HG03439 (cell line): ENCODE measurements around the gene RTN4.
"Not testable (repeated sequence)": the region's sequence is repeated elsewhere in the genome, so short reads cannot be mapped to it uniquely, and the experiment has no call there.

Source experiments
- ATAC-seq: cut with Tn5 transposase; IDR thresholded peaks from one replicate; pipeline ENCODE4 v1.9.1; 2021; ENCODE audit warnings: mild to moderate bottlenecking, moderate library complexity; ENCODE audit not compliant: unreplicated experiment

RTN4 gene

DNA sequence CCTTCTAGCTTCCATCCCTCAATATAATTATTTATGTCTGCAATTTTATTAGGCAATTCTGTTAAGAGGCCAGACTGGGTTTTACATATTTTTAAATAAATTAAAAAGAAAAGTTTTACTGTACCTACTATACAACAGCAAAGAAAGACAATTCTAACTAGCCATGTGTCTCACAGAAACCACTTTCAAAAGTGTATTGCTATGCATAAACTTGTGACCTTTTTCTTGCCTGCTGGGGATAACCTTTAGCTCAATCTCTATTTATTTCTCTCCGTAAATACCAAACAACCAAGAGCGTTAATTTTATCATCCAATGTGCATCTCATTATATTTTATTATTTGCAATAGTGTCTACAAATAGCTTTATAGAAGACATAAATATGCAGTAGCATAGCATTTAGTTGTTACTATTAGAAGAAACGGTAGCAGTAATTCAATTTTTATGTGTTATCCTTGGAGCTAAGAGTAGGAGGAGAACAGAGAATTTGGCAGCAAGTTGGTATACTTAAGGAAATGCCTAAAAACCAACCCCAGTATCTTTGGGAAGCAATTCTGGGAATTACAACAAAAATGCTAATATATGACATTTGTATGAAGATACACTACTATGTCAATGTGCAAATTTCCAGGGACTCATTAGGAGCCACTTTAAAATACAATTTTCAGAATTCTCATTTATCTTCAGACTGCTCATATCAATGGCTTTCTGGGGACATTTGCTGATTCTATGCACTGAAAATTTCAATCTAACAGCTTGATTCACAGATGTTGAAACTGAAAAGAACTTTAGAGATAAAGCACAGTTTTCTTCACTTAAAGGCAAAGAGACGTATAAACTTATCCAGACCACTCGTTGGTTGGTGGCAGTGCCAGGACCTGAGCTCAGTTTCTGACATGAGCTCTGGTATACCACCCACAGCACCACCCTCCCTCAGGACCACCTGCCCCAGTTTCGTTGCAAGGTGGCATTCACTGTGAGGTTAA lies 23.0 kb upstream of the RTN4 start:
- ATAC-seq, result no peak

- no peak for ATAC-seq
Observed at GRCh38 chr2:55063713-55064323, 13.6 kb upstream of the RTN4 start.

DNA sequence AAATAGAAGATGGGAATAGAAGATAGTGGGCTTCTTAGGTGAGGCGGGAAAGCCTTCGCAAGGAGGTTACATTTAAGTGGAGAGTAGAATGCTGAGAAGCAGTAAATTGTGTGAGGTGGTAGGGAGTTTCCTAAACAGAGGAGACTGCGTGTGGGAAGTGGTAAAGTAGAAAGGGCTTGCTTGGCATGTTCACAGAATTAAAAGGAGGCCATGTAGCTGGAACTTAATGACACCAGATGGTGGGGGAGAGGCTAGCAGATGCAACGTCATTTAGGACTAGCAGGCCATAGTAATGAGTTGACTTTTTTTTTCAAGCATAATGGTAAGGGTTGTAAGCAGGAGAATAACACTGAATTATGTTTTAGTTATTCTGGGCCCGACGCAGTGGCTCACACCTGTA lies 13.0 kb upstream of the RTN4 start:
- no peak for ATAC-seq

DNA sequence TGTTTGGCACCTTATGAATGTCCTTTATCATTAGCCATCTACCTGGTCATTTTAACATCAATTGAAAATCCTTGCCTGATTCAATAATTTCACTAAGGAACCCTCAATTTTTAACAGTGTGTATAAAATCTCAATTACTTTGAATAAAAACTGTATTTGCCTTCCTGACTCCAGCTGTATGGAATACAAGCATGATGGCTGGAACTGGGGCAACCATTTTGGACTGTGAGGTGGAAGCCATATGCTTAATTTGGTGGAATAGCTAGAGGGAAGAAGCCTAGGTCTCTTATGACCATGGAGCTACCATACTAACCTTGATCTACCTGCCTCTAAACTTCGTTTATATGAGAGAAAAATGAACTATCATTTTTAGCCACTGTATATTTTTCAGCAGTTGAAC lies 12.5 kb upstream of the RTN4 start:
- ATAC-seq, result no peak

DNA sequence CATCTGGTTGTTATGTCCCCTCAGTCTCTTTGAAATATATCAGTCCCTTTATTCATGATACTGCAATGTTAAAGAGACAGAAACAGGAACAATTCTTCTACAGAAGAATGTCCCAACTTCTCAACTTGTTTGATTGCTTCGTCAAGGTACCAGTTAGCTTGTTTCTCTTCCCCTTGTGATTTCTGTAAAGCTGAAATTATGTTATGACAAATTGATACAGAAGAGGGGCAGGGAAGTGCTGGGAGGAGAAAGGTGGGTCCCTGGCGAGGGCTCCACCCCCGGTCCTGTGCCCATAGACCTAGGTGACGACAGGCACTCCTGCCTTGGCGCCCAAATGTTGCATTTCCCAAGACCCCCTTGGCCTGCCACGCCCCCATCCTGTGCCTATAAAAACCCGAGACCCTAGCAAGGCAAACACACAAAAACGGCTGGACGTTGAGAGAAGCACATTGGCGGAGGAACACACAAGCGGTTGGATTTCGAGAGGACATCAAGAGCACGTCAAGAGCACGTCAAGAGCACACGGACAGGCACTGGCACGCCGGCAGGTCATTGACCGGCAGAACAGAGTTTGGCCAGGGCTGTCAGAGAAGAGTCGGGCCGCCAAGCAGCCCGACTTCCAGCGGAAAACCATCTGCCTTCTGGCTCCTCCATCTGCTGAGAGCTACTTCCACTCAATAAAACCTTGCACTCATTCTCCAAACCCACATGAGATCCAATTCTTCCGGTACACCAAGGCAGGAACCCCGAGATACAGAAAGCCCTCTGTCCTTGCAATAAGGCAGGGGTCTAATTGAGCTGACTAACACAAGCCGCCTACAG lies 11.5 kb upstream of the RTN4 start:
- no peak for ATAC-seq

DNA sequence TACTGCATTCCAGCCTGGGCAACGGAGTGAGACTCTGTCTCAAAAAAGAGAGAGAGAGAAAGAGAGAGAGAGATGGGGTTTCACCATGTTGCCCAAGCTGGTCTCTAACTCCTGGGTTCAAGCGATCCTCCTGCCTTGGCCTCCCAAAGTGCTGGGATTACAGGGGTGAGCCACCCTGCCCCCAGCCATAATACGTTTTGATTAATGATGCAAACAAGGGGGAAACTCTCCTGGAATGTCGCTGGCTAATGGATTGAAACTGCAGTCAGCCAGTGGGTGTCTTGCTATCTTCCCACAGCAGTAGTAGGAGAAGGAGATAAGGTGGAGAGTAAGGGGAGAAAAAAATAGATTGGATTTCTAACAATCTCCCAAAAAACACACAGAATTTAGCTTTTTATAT lies 9.5 kb upstream of the RTN4 start:
- no peak for ATAC-seq

GRCh38 chr2:55057474-55057873 lies 7.2 kb upstream of the RTN4 start:
- no peak for ATAC-seq

DNA sequence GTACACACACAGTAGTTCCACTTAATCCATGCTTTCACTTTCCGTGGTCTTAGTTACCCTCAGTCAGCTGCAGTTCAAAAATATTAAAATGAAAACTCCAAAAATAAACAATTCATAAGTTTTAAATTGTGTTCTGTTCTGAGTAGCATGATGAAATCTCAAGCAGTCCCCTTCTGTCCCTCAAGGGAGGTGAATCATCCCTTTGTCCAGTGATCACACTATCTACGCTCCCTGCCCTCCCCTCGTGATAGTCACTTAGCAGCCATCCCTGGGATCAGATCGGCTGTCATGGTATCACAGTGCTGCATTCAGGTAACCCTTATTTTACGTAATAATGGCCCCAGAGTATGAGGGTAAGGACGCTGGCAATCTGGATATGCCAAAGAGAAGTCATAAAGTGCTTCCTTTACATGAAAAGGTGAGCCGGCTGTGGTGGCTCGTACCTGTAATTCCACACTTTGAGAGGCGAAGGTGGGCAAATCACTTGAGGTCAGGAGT lies 5.8 kb upstream of the RTN4 start:
- no peak for ATAC-seq

GRCh38 chr2:55054106-55054875 lies 4.0 kb upstream of the RTN4 start:
- ATAC-seq, result peak; percentile 26

DNA sequence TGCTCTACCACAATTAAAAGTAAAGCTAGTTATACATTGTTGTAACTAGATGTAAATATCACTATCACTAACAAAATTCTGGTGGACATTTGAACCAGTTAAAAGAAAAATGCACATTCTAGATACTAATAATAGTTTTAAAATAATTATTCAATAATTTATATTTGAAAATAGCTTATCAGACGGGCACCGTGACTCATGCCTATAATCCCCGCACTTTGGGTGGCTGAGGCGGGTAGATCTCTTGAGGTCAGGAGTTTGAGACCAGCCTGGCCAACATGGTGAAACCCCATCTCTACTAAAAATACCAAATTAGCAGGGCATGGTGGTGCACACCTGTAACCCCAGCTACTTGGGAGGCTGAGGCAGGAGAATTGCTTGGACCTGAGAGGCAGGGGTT lies 3.0 kb upstream of the RTN4 start:
- ATAC-seq, result not testable (repeated sequence)

DNA sequence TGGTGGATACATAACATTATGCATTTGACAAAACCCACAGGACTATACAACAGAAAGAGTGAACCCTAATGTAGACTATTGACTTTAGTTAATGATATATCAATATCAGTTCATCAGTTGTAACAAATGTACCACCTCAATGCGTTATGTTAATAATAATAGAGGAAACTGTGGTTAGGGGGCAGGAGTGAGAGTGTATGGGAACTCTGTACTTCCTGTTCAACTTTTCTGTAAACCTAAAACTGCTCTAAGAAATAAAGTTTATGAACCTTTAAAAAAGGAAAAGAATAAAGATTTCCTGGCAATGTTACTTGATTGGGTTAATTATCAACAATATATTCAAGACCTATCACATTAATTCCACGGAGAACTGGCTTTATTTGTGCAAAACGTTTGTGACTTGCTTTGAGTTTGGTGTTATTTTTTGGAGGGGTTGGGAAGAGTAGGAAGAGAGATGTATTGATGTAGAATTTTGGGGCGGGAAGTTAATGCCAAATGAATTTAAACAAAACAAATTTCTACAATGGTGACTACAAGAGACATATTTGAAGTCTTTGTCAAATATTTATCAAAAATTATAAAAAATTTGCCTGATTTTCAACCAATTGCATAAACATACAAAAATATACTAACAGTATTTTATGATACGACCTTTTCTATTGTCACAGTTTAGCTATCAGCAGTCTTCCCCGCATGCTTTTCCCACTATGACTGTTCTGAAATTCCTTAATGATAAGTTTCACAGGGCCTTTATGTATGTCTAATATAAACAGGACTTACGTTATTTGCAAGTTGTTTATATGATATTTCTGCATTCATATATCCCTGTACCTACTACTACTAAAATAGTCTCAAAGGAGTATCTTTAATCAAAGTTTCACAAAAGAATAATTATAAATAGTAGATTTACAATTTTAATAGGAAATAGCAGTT lies 2.1 kb upstream of the RTN4 start:
- no peak for ATAC-seq

- no peak for ATAC-seq
Observed at GRCh38 chr2:55051026-55051866, 995 bp upstream of the RTN4 start.

- ATAC-seq, result no peak
Observed at GRCh38 chr2:55049821-55050099, 491 bp downstream of the RTN4 start.

DNA sequence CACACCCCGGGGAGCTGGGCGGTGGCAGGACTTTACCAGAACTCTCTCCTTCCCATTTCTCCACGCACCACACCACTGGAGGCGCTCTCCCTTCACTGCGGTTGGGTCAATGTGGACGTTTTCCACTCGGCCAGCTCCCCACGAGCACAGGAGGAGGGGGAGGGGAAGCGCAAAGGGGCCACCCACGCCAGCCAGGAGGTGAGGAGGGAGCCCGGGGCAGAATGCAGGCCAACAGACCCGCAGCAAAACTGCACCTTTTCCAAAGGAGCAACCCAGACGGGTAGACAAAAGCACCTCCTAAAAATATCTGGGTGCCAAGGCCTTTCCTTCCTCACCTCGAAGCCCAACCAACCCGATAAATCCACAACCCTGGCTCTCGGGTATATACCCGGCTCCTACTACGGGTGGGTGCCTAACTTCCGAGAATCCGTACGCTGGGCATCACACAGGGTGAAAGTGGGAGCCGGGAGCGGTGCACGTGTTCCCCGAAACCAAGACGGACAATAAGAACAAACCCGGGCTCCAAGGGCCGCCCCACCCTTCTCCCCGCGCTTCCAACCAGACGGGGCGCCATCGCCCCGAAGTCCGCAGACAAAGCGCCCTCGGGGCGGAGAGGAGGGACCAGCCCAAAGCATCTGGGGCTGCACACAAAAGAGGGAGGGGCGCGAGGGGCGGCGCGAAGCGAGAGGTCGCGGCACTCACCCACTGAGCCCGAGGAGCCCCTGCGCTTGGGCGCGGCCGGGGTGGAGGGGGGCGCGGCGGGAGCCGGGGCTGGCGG lies 1.0 kb downstream of the RTN4 start:
- peak; percentile 6 for ATAC-seq

DNA sequence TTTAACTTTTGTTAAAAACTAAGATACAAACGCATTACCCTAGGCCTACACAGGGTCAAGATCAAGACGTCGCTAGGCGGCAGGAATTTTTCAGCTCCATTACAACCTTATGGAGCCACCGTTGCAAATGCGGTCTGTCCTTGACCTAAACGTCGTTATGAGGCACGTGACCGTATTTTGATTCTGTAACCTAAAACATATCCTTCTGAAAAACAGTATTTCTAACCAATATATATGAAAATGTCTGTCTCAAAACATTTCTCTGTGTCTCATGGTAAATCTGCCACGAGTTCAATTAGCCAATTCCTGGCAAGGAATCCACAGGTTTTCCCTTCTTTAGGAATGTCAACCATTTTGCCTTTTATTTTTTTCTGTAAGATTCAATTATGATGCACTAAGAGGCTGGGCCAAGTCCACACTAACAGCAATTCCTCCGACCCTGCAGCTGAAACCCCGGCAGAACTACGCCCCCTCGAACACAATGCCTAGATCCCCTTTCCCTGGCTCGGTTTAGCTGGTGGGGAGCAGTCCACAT lies 1.7 kb downstream of the RTN4 start:
- no peak for ATAC-seq

DNA sequence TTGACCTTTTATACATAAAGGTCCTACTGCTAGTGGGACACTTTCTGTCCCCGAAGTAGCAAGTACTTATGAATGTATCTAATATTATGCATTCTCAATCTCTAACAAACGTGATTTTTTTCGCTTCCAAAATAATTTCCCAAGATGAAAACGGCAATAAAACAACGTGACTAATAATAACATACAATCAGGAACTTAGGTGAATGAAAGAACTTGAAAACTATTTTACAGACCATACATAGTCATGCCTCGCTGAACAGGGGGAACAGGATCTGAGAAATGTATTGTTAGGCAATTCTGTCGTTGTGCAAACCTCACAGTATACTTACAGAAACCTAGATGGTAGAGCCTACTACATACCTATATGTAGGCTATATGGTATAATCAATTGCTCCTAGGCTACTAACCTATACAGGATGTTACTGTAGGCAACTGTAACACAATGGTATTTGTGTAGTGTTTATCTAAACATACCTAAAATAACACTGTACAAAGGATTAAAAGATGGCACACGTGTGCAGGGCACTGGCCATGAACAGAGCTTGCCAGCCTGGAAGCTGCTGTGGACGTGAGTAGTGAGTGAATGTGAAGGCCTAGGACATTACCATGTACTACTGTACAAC lies 2.5 kb downstream of the RTN4 start:
- ATAC-seq, result no peak

GRCh38 chr2:55045780-55046179 lies 4.5 kb downstream of the RTN4 start:
- ATAC-seq, result no peak
